Measurements from ENCODE around the gene RANGRF.

RANGRF gene

GRCh38 chr17:8315764-8316217, 27.3 kb downstream of the RANGRF start:
- DNase-seq: no peak

- no peak for DNase-seq
Observed at GRCh38 chr17:8318010-8318935, 29.8 kb downstream of the RANGRF start.

- no peak for DNase-seq
Observed at GRCh38 chr17:8320262-8320661, 31.8 kb downstream of the RANGRF start.

- DNase-seq: no peak
Observed at GRCh38 chr17:8320990-8321389, 32.5 kb downstream of the RANGRF start.

GRCh38 chr17:8322061-8322460, 33.6 kb downstream of the RANGRF start:
- no peak for DNase-seq

GRCh38 chr17:8324132-8324531, 35.7 kb downstream of the RANGRF start:
- DNase-seq: no peak

- no peak for DNase-seq
Observed at GRCh38 chr17:8324923-8325322, 36.5 kb downstream of the RANGRF start.

- peak; percentile 45 for DNase-seq
Observed at GRCh38 chr17:8326511-8327302, 38.2 kb downstream of the RANGRF start.

- no peak for DNase-seq
Observed at GRCh38 chr17:8327303-8327649, 38.8 kb downstream of the RANGRF start.

- no peak for DNase-seq
Observed at GRCh38 chr17:8332128-8332527, 43.7 kb downstream of the RANGRF start.

GRCh38 chr17:8332688-8333087, 44.2 kb downstream of the RANGRF start:
- no peak for DNase-seq

- no peak for DNase-seq
Observed at GRCh38 chr17:8333281-8333680, 44.8 kb downstream of the RANGRF start.

- no peak for DNase-seq
Observed at GRCh38 chr17:8337802-8338752, 49.6 kb downstream of the RANGRF start.

GRCh38 chr17:8338753-8339140, 50.3 kb downstream of the RANGRF start:
- no peak for DNase-seq

GRCh38 chr17:8339540-8339939, 51.1 kb downstream of the RANGRF start, which contains the start of gene ODF4:
Gene ODF4, plus strand, starts transcription at chr17:8339840. Its CDS starts 212 bp downstream, at chr17:8340052.
- DNase-seq: no peak

Data from EL (cell line).